Breast epithelium (tissue), 3 donors: ENCODE measurements around the gene ADARB2.

Experiments used
- POLR2A ChIP-seq: fragments of 450-650 bp; IDR thresholded peaks from one replicate; pipeline ENCODE4 v1.6.1; 2016; ENCODE audit warnings: antibody characterized with exemption, mild to moderate bottlenecking, moderate library complexity
- POLR2AphosphoS5 ChIP-seq, 3 donors: sonication (generic); formaldehyde crosslinking; IDR thresholded peaks; one replicate each; pipeline ENCODE4 v1.6.1; 2017; ENCODE audit warnings: antibody characterized with exemption in 3 of 3

DNA sequence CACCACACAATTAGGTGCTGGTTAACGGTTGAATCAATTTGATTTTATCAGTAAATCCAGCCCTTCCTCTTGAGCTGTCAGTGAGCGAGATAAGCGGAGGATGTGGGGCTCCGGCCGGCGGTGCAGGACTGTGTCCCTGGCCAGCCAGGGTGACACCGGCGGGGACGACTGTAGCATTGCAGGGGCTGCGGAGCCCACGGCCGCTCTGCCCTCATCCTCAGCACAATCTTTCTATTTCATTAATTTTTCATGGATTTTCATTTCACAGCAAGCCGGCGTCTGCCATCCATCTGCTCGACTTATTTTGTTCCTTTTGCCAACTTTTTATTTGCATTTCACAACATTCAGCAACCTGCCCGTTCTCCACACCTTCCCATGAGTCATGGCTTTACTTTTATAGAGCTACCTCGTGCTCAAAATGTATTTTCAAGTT is 4.7 kb downstream of the ADARB2 start:
- TF ChIP-seq POLR2AphosphoS5 (IDR thresholded peaks at IDR 0.05) (no peak), POLR2A (no peak)
